ENCODE data around the gene CKAP2L. TPM values are rescaled to one million over a fixed set of nuclear protein-coding genes. Genes with fewer than 3 reads are reported as not detected.
A peak's percentile ranks its signal among the peaks of the same experiment; 100 is the strongest.

CKAP2L gene
- total RNA-seq (13.5 TPM), polyA plus RNA-seq (0.24 TPM)

GRCh38 chr2:112764071-112765044 is at the start of gene CKAP2L:
Gene CKAP2L, minus strand, starts transcription at chr2:112764609. Its CDS starts 11 bp downstream, at chr2:112764598.
- under 1% methylated on average over 79 of the region's 79 CpGs for WGBS
- Histone ChIP-seq H3K4me1 (ENCODE audit: insufficient read depth) (no peaks in the 10 kb centered on the region), H3K27ac (ENCODE audit: low read depth) (no peak within 1 kb of the TSS), H3K4me3 (ENCODE audit: low read depth, low read length) (peak within 1 kb of the TSS; percentile 63), H3K36me3 (ENCODE audit: insufficient read depth) (no peaks in the 10 kb centered on the region)
- DNase-seq (ENCODE audit: extremely low spot score), result peak; percentile 97

DNA sequence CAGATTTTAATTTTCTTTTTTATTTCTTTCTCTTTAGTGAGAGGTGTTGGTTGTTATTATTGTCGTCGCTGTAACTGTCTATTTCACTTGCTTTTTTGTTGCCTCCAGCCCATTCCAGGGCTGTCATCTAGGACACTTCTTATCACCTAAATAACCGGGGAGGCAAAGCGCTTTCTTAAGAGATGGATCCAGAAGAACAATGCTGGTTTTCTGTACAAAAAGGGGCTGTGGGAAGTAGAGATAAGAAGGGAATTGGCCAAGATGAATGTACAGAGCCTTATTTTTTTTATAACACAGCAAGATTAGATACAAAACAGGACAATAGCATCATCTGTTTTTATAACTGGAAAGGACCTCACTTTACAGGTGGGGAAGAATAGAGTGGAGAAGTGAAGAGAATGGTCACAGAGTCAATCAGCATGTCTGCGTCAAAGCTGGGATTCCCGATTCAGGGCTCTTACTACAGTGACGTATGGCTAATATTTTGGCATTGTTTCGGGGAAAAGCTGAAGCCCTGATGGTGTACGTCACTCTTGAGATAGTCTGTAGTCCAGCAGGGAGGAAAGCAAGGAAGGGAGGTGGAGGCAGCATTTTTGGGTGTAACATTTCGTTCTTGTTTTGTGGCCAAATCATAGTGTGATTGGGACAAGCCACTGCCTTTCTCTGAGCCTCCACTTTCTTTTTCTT is 49.0 kb upstream of the CKAP2L start:
- WGBS, result 67% methylated on average over 10 of the region's 10 CpGs
- Histone ChIP-seq H3K4me1 (ENCODE audit: insufficient read depth) (peaks cover 3% of the 10 kb centered on the region), H3K27ac (ENCODE audit: low read depth) (no peak overlapping the region), H3K4me3 (ENCODE audit: low read depth, low read length) (no peak overlapping the region), H3K36me3 (ENCODE audit: insufficient read depth) (no peaks in the 10 kb centered on the region)
- DNase-seq (ENCODE audit: extremely low spot score), result no peak

- Histone ChIP-seq H3K4me3 (ENCODE audit: low read depth, low read length) (no peak overlapping the region), H3K4me1 (ENCODE audit: insufficient read depth) (peaks cover 3% of the 10 kb centered on the region), H3K27ac (ENCODE audit: low read depth) (no peak overlapping the region), H3K36me3 (ENCODE audit: insufficient read depth) (no peaks in the 10 kb centered on the region)
- DNase-seq (ENCODE audit: extremely low spot score), result no peak
- 42% methylated on average over 14 of the region's 14 CpGs for WGBS
Observed at GRCh38 chr2:112812318-112813267, 48.2 kb upstream of the CKAP2L start.

DNA sequence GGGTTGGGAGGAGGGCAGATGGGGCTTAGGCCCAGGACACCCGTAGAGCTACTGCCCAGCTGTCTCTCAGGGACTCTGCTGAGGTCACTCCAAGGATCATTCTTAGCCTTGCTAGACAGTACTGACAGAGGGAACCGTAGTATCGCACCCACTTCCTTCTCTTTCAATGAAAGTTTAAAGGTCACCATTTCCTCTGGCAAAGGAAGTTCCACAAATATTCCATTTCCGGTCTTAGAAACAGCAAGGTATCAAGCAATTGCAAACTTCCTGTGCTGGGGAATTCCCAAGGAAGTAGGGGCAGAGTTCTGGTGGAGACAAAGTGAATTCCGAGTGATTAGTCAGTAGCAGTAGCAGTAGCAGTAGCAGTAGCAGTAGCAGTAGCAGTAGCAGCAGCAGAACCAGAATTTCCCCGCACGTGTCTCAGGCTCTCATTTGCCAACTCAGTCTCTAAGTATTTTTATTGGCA is 47.5 kb upstream of the CKAP2L start:
- no peak for DNase-seq (ENCODE audit: extremely low spot score)
- 55% methylated on average over 7 of the region's 7 CpGs for WGBS
- Histone ChIP-seq H3K36me3 (ENCODE audit: insufficient read depth) (no peaks in the 10 kb centered on the region), H3K4me3 (ENCODE audit: low read depth, low read length) (no peak overlapping the region), H3K27ac (ENCODE audit: low read depth) (no peak overlapping the region), H3K4me1 (ENCODE audit: insufficient read depth) (peaks cover 3% of the 10 kb centered on the region)

- DNase-seq (ENCODE audit: extremely low spot score), result no peak
- Histone ChIP-seq H3K36me3 (ENCODE audit: insufficient read depth) (no peaks in the 10 kb centered on the region), H3K4me1 (ENCODE audit: insufficient read depth) (peaks cover 3% of the 10 kb centered on the region), H3K27ac (ENCODE audit: low read depth) (no peak overlapping the region), H3K4me3 (ENCODE audit: low read depth, low read length) (no peak overlapping the region)
- WGBS, result 79% methylated on average over 3 of the region's 3 CpGs
Observed at GRCh38 chr2:112811276-112811831, 46.9 kb upstream of the CKAP2L start.

- Histone ChIP-seq H3K27ac (ENCODE audit: low read depth) (no peak overlapping the region), H3K4me3 (ENCODE audit: low read depth, low read length) (no peak overlapping the region), H3K4me1 (ENCODE audit: insufficient read depth) (peaks cover 3% of the 10 kb centered on the region), H3K36me3 (ENCODE audit: insufficient read depth) (no peaks in the 10 kb centered on the region)
- no peak for DNase-seq (ENCODE audit: extremely low spot score)
Observed at GRCh38 chr2:112809112-112809511, 44.7 kb upstream of the CKAP2L start.

DNA sequence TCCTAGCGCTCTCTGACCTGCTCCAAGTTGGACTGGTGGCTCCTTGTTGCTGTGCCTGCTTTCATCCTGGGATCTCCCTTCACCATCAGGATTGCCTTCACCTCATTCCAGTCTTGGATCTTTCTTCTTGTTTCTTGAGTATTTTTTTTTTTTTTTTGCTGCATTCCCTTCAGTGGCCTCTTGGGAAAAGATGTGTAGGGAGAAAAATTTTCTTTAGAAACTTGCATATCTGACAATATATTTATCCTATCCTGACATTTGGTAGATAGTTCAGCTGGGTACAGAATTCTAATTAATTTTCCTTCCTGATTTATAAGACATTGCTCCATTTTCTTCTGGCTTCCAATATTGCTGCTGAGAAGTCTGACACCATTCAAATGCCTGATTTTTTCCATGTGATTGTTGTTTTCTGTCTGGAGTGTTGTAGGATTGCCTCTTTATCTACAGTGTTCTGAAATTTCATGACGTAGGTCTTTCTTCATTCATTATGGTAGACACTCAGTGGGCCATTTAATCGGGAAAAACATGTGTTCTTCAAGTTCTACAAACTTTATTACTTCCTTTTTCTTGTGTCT is 42.9 kb upstream of the CKAP2L start:
- DNase-seq (ENCODE audit: extremely low spot score), result no peak
- Histone ChIP-seq H3K36me3 (ENCODE audit: insufficient read depth) (peaks cover 1% of the 10 kb centered on the region), H3K4me1 (ENCODE audit: insufficient read depth) (no peaks in the 10 kb centered on the region), H3K4me3 (ENCODE audit: low read depth, low read length) (no peak overlapping the region), H3K27ac (ENCODE audit: low read depth) (no peak overlapping the region)
- 93% methylated on average over 3 of the region's 3 CpGs for WGBS

DNA sequence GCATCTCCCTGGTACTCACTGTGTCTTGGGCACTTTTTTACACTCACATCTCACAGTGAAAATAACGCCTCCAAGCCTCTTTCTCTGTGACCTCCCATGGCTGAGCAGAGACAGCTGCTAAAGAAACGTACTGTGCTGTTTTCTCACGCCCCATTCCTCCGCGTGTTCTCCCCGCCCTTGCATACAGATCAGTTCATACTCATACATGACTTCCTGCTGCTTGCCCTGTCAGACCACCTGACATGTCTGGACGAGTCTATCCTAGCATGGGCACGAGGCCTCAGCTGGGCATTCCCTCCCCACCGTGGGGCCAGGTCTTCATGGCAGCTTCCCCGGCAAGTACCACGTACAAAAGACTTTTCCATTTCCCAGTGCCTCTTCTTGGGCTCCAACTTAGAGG is 41.1 kb upstream of the CKAP2L start:
- WGBS, result 83% methylated on average over 11 of the region's 11 CpGs
- H3K36me3 ChIP-seq (ENCODE audit: insufficient read depth), result peaks cover 1% of the 10 kb centered on the region
- DNase-seq (ENCODE audit: extremely low spot score), result no peak
- no peak overlapping the region for H3K4me3 ChIP-seq (ENCODE audit: low read depth, low read length)
- H3K27ac ChIP-seq (ENCODE audit: low read depth), result no peak overlapping the region
- no peaks in the 10 kb centered on the region for H3K4me1 ChIP-seq (ENCODE audit: insufficient read depth)

DNA sequence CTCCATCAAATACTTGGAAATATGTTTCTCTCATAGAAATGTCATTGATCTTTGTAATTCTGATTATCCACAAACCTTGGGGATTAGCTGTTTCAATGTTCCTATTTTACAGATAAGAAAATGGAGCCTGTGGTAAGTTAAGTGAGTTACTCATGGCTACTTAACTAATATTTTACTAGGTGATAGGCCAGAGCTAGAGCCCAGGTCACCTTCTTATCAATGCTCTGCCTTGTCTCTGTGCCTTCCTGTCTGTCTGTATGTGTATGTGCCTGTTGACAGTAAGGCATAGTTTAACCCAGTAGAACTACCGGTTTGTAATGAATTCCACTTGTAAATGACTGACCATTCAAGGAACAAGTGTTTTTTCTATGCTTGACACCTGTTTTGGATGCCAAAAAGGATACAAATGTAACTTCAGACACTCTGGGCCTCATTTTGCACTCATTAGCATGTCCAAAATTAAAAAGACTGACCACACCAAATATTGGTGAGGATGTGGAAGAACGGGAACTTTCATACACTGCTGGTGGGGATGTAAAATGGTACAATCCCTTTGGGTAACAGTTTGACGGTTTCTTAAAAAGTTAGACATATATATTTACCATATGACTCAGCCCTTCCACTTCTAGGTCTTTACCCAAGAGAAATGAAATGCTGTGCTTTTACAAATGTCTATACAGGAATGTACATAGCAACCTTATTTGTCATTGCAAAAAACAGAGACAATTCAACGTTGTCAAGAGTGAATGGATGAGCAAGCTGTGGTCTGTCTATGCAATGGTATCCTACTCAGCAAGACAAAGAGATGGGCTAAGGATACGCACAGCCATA is 39.5 kb upstream of the CKAP2L start:
- peaks cover 1% of the 10 kb centered on the region for H3K36me3 ChIP-seq (ENCODE audit: insufficient read depth)
- WGBS, result 63% methylated on average over 5 of the region's 5 CpGs

GRCh38 chr2:112800881-112801583 is 36.6 kb upstream of the CKAP2L start:
- H3K36me3 ChIP-seq (ENCODE audit: insufficient read depth), result peaks cover 1% of the 10 kb centered on the region
- H3K4me1 ChIP-seq (ENCODE audit: insufficient read depth), result no peaks in the 10 kb centered on the region
- no peak overlapping the region for H3K4me3 ChIP-seq (ENCODE audit: low read depth, low read length)
- no peak overlapping the region for H3K27ac ChIP-seq (ENCODE audit: low read depth)
- WGBS, result 77% methylated on average over 4 of the region's 4 CpGs
- no peak for DNase-seq (ENCODE audit: extremely low spot score)

More for the DNA sequence above, 39.5 kb upstream of the CKAP2L start:
- DNase-seq (ENCODE audit: extremely low spot score), result no peak
- Histone ChIP-seq H3K4me3 (ENCODE audit: low read depth, low read length) (no peak overlapping the region), H3K27ac (ENCODE audit: low read depth) (no peak overlapping the region), H3K4me1 (ENCODE audit: insufficient read depth) (no peaks in the 10 kb centered on the region)

GRCh38 chr2:112798979-112799975 is 34.9 kb upstream of the CKAP2L start:
- DNase-seq (ENCODE audit: extremely low spot score), result no peak
- H3K36me3 ChIP-seq (ENCODE audit: insufficient read depth), result peaks cover 1% of the 10 kb centered on the region
- H3K4me3 ChIP-seq (ENCODE audit: low read depth, low read length), result no peak overlapping the region
- H3K4me1 ChIP-seq (ENCODE audit: insufficient read depth), result no peaks in the 10 kb centered on the region
- WGBS, result 78% methylated on average over 8 of the region's 8 CpGs
- no peak overlapping the region for H3K27ac ChIP-seq (ENCODE audit: low read depth)

Data from urinary bladder (tissue), 4 donors.